Measurements from ENCODE around the gene CHMP6.

CHMP6 gene

DNA sequence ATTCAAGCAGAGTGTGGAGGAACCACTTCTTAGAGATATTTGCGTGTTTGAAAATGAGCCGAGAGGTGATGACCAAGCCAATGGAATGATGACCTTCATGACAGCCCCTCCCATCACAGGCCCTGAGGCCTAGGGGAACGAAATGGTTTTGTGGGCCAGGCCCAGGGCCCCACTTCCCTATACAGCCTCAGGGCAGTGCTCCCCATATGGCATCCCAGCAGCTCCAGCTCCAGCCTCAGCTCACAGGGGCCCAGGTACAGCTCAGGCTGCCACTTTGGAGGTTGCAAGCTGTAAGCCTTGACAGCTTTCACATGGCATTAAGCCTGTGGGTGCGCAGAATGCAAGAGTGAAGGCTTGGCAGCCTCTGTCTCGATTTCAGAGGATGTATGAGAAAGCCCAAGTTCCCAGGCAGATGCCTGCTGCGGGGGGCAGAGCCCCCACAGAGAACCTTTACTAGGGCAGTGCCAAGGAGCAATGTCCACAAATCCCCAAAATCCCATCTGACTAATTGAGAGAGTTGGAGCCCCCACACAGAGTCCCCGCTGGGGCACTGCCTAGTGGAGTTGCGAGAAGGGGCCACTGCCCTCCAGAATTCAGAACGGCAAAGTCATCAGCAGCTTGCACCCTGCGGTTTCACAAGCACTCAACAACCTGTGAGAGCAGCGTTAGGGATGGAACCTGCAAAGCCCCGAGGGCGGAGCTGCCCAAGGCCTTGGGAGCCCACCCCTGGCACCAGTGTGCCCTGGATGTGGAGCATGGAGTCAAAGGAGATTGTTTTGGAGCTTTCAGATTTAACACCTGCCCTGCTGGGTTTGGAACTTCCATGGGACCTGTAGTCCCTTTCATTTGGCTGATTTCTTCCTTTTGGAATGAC is 21.2 kb downstream of the CHMP6 start:
- no peaks in the 10 kb centered on the region for H3K4me1 ChIP-seq (ENCODE audit: insufficient read depth, low read length, poor library complexity, severe bottlenecking)
- H3K9me3 ChIP-seq (ENCODE audit: insufficient read depth, low read depth, low read length): no peaks in the 10 kb centered on the region; the same call in 1 of the 2 replicates
- no peak overlapping the region for H3K4me2 ChIP-seq (ENCODE audit: low read depth, low read length, poor library complexity, severe bottlenecking)
- H3F3A ChIP-seq (ENCODE audit: low read depth): no peaks in the 10 kb centered on the region
- TF ChIP-seq, protein P1, sequence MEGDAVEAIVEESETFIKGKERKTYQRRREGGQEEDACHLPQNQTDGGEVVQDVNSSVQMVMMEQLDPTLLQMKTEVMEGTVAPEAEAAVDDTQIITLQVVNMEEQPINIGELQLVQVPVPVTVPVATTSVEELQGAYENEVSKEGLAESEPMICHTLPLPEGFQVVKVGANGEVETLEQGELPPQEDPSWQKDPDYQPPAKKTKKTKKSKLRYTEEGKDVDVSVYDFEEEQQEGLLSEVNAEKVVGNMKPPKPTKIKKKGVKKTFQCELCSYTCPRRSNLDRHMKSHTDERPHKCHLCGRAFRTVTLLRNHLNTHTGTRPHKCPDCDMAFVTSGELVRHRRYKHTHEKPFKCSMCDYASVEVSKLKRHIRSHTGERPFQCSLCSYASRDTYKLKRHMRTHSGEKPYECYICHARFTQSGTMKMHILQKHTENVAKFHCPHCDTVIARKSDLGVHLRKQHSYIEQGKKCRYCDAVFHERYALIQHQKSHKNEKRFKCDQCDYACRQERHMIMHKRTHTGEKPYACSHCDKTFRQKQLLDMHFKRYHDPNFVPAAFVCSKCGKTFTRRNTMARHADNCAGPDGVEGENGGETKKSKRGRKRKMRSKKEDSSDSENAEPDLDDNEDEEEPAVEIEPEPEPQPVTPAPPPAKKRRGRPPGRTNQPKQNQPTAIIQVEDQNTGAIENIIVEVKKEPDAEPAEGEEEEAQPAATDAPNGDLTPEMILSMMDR (conservative IDR thresholded peaks at IDR 0.05; ENCODE audit: low read length): no peak
- no peak for TF ChIP-seq EZH2phosphoT487 (IDR thresholded peaks at IDR 0.05; ENCODE audit: borderline replicate concordance)
- no peak overlapping the region for H2AFZ ChIP-seq (ENCODE audit: low read length)
- no peaks in the 10 kb centered on the region for H3K36me3 ChIP-seq (ENCODE audit: insufficient read depth, low read length)
- H4K20me1 ChIP-seq (ENCODE audit: insufficient read depth, low read length, poor library complexity, severe bottlenecking): no peaks in the 10 kb centered on the region
- H3K9me2 ChIP-seq (replicated peaks; ENCODE audit: low read depth, low read length): no peaks in the 10 kb centered on the region
- H3K27me3 ChIP-seq (ENCODE audit: insufficient read depth, low read length, poor library complexity, severe bottlenecking): no peaks in the 10 kb centered on the region
- no peak overlapping the region for H3K4me3 ChIP-seq (ENCODE audit: low read length, poor library complexity, severe bottlenecking)
- H3K79me2 ChIP-seq (ENCODE audit: insufficient read depth, low read length): no peaks in the 10 kb centered on the region
- no peak overlapping the region for H3K9ac ChIP-seq (ENCODE audit: low read depth, low read length, poor library complexity, severe bottlenecking)

DNA sequence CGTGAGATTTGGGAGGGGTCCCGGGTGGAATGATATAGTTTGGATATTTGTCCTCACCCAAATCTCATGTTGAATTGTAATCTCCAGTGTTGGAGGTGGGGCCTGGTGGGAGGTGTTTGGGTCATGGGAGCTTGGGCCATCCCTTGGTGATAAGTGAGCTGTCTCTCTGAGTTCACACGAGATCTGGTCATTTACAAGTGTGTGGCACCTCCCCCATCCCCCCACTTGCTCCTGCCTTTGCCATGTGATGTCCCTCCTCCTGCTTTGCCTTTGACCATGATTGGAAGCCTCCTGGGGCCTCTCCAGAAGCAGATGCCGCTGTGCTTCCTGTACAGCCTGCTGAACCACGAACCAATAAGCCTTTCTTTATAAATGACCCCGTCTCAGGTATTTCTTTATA is 22.0 kb downstream of the CHMP6 start:
- no peaks in the 10 kb centered on the region for H3K27me3 ChIP-seq (ENCODE audit: insufficient read depth, low read length, poor library complexity, severe bottlenecking)
- H3K9me3 ChIP-seq (ENCODE audit: insufficient read depth, low read depth, low read length): no peaks in the 10 kb centered on the region; the same call in 1 of the 2 replicates
- no peak overlapping the region for H3K9ac ChIP-seq (ENCODE audit: low read depth, low read length, poor library complexity, severe bottlenecking)
- H3K4me1 ChIP-seq (ENCODE audit: insufficient read depth, low read length, poor library complexity, severe bottlenecking): no peaks in the 10 kb centered on the region
- H3K4me3 ChIP-seq (ENCODE audit: low read length, poor library complexity, severe bottlenecking): no peak overlapping the region
- no peaks in the 10 kb centered on the region for H3K9me2 ChIP-seq (replicated peaks; ENCODE audit: low read depth, low read length)
- H2AFZ ChIP-seq (ENCODE audit: low read length): no peak overlapping the region
- no peaks in the 10 kb centered on the region for H3F3A ChIP-seq (ENCODE audit: low read depth)
- no peaks in the 10 kb centered on the region for H3K36me3 ChIP-seq (ENCODE audit: insufficient read depth, low read length)
- no peak for TF ChIP-seq EZH2phosphoT487 (IDR thresholded peaks at IDR 0.05; ENCODE audit: borderline replicate concordance)
- TF ChIP-seq, protein P1 (conservative IDR thresholded peaks at IDR 0.05; ENCODE audit: low read length): no peak
- H4K20me1 ChIP-seq (ENCODE audit: insufficient read depth, low read length, poor library complexity, severe bottlenecking): no peaks in the 10 kb centered on the region
- H3K79me2 ChIP-seq (ENCODE audit: insufficient read depth, low read length): no peaks in the 10 kb centered on the region
- H3K4me2 ChIP-seq (ENCODE audit: low read depth, low read length, poor library complexity, severe bottlenecking): no peak overlapping the region

DNA sequence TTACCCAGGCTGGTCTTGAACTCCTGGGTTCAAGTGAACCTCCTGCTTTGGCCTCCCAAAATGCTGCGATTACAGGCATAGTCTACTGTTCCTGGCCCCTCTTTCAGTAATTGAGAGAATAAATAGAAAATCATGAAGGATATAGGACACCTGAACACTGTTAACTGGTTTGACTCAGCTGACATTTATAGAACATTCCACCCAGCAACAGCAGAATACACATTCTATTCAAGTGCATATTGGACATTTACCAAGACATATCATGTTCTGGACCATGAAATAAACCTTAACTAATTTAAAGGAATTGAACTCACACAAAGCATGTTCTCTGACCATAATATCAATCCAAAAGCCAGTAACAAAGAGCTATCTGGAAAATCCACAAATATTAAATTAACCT is 23.5 kb downstream of the CHMP6 start:
- TF ChIP-seq, protein P1 (conservative IDR thresholded peaks at IDR 0.05; ENCODE audit: low read length): no peak
- TF ChIP-seq EZH2phosphoT487 (IDR thresholded peaks at IDR 0.05; ENCODE audit: borderline replicate concordance): no peak
- Histone ChIP-seq H3K9me2 (replicated peaks; ENCODE audit: low read depth, low read length) (no peaks in the 10 kb centered on the region), H4K20me1 (ENCODE audit: insufficient read depth, low read length, poor library complexity, severe bottlenecking) (no peaks in the 10 kb centered on the region)

More for the DNA sequence above, 23.5 kb downstream of the CHMP6 start:
- no peaks in the 10 kb centered on the region for H3K27me3 ChIP-seq (ENCODE audit: insufficient read depth, low read length, poor library complexity, severe bottlenecking)
- no peaks in the 10 kb centered on the region for H3K36me3 ChIP-seq (ENCODE audit: insufficient read depth, low read length)
- H3K79me2 ChIP-seq (ENCODE audit: insufficient read depth, low read length): no peaks in the 10 kb centered on the region
- no peak overlapping the region for H3K4me3 ChIP-seq (ENCODE audit: low read length, poor library complexity, severe bottlenecking)
- no peak overlapping the region for H3K4me2 ChIP-seq (ENCODE audit: low read depth, low read length, poor library complexity, severe bottlenecking)
- H3K4me1 ChIP-seq (ENCODE audit: insufficient read depth, low read length, poor library complexity, severe bottlenecking): no peaks in the 10 kb centered on the region
- no peak overlapping the region for H2AFZ ChIP-seq (ENCODE audit: low read length)
- no peaks in the 10 kb centered on the region; the same call in 1 of the 2 replicates for H3K9me3 ChIP-seq (ENCODE audit: insufficient read depth, low read depth, low read length)
- H3F3A ChIP-seq (ENCODE audit: low read depth): no peaks in the 10 kb centered on the region
- no peak overlapping the region for H3K9ac ChIP-seq (ENCODE audit: low read depth, low read length, poor library complexity, severe bottlenecking)
